Neuronal stem cell (in vitro differentiated cells): Measurements from ENCODE around the gene CCDC186.

ENCODE experiments used
- DNase-seq: peaks from one replicate; pipeline ENCODE4 v3.0.0-alpha.2; 2013; ENCODE audit warnings: low spot score
- H2AFZ ChIP-seq: one replicate; pipeline ENCODE4 v1.6.1; 2013; ENCODE audit warnings: mild to moderate bottlenecking, low read length, inconsistent platforms
- H2AK5ac ChIP-seq: 2 replicates; pipeline ENCODE4 v1.6.1; 2013; ENCODE audit warnings: low read depth, mild to moderate bottlenecking, inconsistent platforms, low read length, moderate library complexity, mixed read lengths
- H2BK120ac ChIP-seq: 2 replicates; pipeline ENCODE4 v1.6.1; 2013; ENCODE audit warnings: low read depth, mild to moderate bottlenecking, inconsistent platforms, low read length, moderate library complexity, mixed read lengths
- H2BK12ac ChIP-seq: one replicate; pipeline ENCODE4 v1.6.1; 2013; ENCODE audit warnings: low read length, inconsistent platforms
- H2BK15ac ChIP-seq: 2 replicates; pipeline ENCODE4 v1.6.1; 2013; ENCODE audit warnings: mild to moderate bottlenecking, low read length, inconsistent platforms, mixed read lengths
- H2BK5ac ChIP-seq: one replicate; pipeline ENCODE4 v1.6.1; 2013; ENCODE audit warnings: inconsistent platforms, mild to moderate bottlenecking, low read length, moderate library complexity
- H3K14ac ChIP-seq: one replicate; pipeline ENCODE4 v1.6.1; 2013; ENCODE audit warnings: low read length, inconsistent platforms
- H3K18ac ChIP-seq: 2 replicates; pipeline ENCODE4 v1.6.1; 2013; ENCODE audit warnings: low read length, inconsistent platforms
- H3K23ac ChIP-seq: 2 replicates; pipeline ENCODE4 v1.6.1; 2013; ENCODE audit warnings: low read depth, mild to moderate bottlenecking, mixed read lengths, low read length, inconsistent platforms; ENCODE audit not compliant: poor library complexity
- H3K27ac ChIP-seq: replicated peaks from 3 replicates; pipeline ENCODE4 v1.5.1; 2013; ENCODE audit warnings: low read length, inconsistent platforms
- H3K27me3 ChIP-seq, 3 experiments: 2 replicates each; pipeline ENCODE4 v1.6.1; 2013; ENCODE audit warnings: low read length in 3 of 3, mild to moderate bottlenecking in 2 of 3, inconsistent platforms in 1 of 3, low read depth in 1 of 3, mixed read lengths in 1 of 3, moderate library complexity in 1 of 3; ENCODE audit not compliant: control insufficient read depth in 3 of 3, insufficient read depth in 3 of 3
- H3K36me3 ChIP-seq, 2 donors: replicated peaks in 1 of 2; 2 replicates each; pipeline ENCODE4 v1.6.1; 2013; ENCODE audit warnings: low read length in 2 of 2; ENCODE audit not compliant: control insufficient read depth in 2 of 2, insufficient read depth in 2 of 2
- H3K4ac ChIP-seq: 2 replicates; pipeline ENCODE4 v1.6.1; 2013; ENCODE audit warnings: inconsistent platforms, mild to moderate bottlenecking, low read length, moderate library complexity
- H3K4me1 ChIP-seq, 2 donors: 1 replicate in 1 of 2; 2 replicates in 1 of 2; pipeline ENCODE4 v1.6.1; 2013; ENCODE audit warnings: low read length in 2 of 2, low read depth in 1 of 2; ENCODE audit not compliant: control insufficient read depth in 2 of 2, insufficient read depth in 1 of 2
- H3K4me2 ChIP-seq: one replicate; pipeline ENCODE4 v1.6.1; 2013; ENCODE audit warnings: mild to moderate bottlenecking, low read length, inconsistent platforms; ENCODE audit not compliant: insufficient read depth, poor library complexity, severe bottlenecking
- H3K4me3 ChIP-seq, 2 donors: 2 replicates each; pipeline ENCODE4 v1.5.1; 2013; ENCODE audit warnings: low read length in 2 of 2, mild to moderate bottlenecking in 2 of 2, inconsistent platforms in 1 of 2, moderate library complexity in 1 of 2
- H3K79me1 ChIP-seq: one replicate; pipeline ENCODE4 v1.6.1; 2013; ENCODE audit warnings: low read depth, mild to moderate bottlenecking, inconsistent platforms, low read length, moderate library complexity
- H3K9ac ChIP-seq: one replicate; pipeline ENCODE4 v1.6.1; 2013; ENCODE audit warnings: mild to moderate bottlenecking, low read depth, low read length, inconsistent platforms; ENCODE audit not compliant: poor library complexity
- H3K9me3 ChIP-seq, 2 donors: replicated peaks in 1 of 2; 2 replicates each; pipeline versions ENCODE3 to v1.6.1; 2013; ENCODE audit warnings: low read length in 2 of 2, mild to moderate bottlenecking in 2 of 2, inconsistent platforms in 1 of 2, low read depth in 1 of 2, mixed read lengths in 1 of 2, moderate library complexity in 1 of 2; ENCODE audit not compliant: control insufficient read depth in 2 of 2, insufficient read depth in 1 of 2
- H4K8ac ChIP-seq: one replicate; pipeline ENCODE4 v1.6.1; 2013; ENCODE audit warnings: low read depth, mild to moderate bottlenecking, inconsistent platforms, low read length, moderate library complexity
- H4K91ac ChIP-seq: one replicate; pipeline ENCODE4 v1.6.1; 2013; ENCODE audit warnings: low read length, low read depth, mild to moderate bottlenecking, inconsistent platforms; ENCODE audit not compliant: poor library complexity
- WGBS, 2 donors: extraction: QIAGEN DNeasy Blood & Tissue Kit; methylation state at CpG; one replicate each; pipeline ENCODE4 v1.1.7; 2013; ENCODE audit warnings: missing lambda C conversion rate in 2 of 2, mixed read lengths in 1 of 2; ENCODE audit not compliant: insufficient read length in 2 of 2, insufficient replicate concordance in 1 of 2; ENCODE audit errors: extremely low coverage in 2 of 2; 5-methylcytosine and 5-hydroxymethylcytosine counted together

CCDC186 gene

DNA sequence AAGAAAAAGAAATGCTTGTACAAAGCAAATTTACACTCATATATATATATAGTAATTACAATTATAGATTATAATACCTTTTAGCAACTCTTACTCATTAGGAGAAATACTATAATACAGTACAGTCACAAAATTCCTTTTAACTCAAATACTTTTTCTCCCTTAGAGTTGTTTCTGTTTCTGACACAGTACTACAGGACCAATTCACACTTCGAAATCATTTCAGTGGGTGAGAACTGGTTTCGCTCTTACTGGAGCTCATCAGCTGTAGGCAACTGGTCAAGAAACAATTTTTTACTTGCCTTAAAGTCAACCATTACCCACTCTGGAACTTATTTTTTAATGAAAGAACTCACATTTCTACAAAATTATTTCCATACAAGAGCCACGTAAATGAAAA lies 6.0 kb downstream of the CCDC186 start:
- no peak overlapping the region for H3K27ac ChIP-seq
- WGBS, 2 donors, result no CpG with 5 or more reads among the region's 3 CpGs

GRCh38 chr10:114166494-114166893 lies 7.5 kb downstream of the CCDC186 start:
- Histone ChIP-seq H3K4me1 (no peaks in the 10 kb centered on the region), H3K18ac (no peak overlapping the region), H2BK5ac (no peak overlapping the region), H3K4me2 (no peak overlapping the region), H3K79me1 (no peaks in the 10 kb centered on the region), H4K8ac (no peak overlapping the region), H3K4ac (no peak overlapping the region), H3K36me3 (no peaks in the 10 kb centered on the region), H3K27ac (no peak overlapping the region), H3K23ac (no peak overlapping the region), H3K4me3 (no peak overlapping the region), H2AFZ (no peak overlapping the region), H2BK15ac (no peak overlapping the region), H4K91ac (no peak overlapping the region), H3K9ac (no peak overlapping the region), H2BK120ac (no peak overlapping the region), H3K9me3 (peaks cover 1 to 10% of the 10 kb centered on the region in 2 donors), H3K14ac (no peak overlapping the region), H3K27me3 (no peaks in the 10 kb centered on the region), H2BK12ac (no peak overlapping the region), H2AK5ac (no peak overlapping the region)
- WGBS, 2 donors, result 100% methylated on average over 1 of the region's 3 CpGs; no CpG with 5 or more reads in 1 of the 2 donors
- no peak for DNase-seq

More for the DNA sequence above, 6.0 kb downstream of the CCDC186 start:
- Histone ChIP-seq H3K79me1 (no peaks in the 10 kb centered on the region), H3K18ac (no peak overlapping the region), H2BK5ac (no peak overlapping the region), H3K9ac (no peak overlapping the region), H2BK120ac (no peak overlapping the region), H3K27me3 (no peaks in the 10 kb centered on the region), H4K91ac (no peak overlapping the region), H3K14ac (no peak overlapping the region), H3K23ac (no peak overlapping the region), H3K4me1 (peaks cover 0 to 2% of the 10 kb centered on the region in 2 donors), H3K4me3 (no peak overlapping the region), H2BK12ac (no peak overlapping the region), H3K4ac (no peak overlapping the region), H4K8ac (no peak overlapping the region), H3K36me3 (no peaks in the 10 kb centered on the region), H3K4me2 (no peak overlapping the region), H2BK15ac (no peak overlapping the region), H2AFZ (no peak overlapping the region), H3K9me3 (peaks cover 1 to 10% of the 10 kb centered on the region in 2 donors), H2AK5ac (no peak overlapping the region)
- DNase-seq, result no peak

DNA sequence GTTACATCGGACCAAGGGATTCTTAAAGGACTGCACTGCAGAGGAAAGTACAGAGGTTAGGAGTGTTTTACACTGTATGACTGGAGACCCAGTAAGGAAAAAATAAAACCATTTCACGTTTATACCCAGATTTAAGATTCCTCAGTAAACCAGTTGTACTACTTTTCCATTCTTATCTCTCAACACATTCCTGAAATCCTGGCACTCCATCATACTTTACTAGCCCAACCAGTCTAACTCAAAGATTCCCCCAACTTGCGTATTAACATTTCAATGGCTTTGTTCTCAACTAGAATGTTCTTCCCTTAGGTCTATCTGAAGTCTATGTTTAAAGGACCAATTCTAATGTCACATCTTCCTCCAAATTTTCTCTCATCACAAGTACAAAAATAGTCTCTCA lies 8.0 kb downstream of the CCDC186 start:
- H2BK15ac ChIP-seq, result no peak overlapping the region
- H2BK12ac ChIP-seq, result no peak overlapping the region
- H3K27ac ChIP-seq, result no peak overlapping the region
- H4K8ac ChIP-seq, result no peak overlapping the region
- no peak overlapping the region for H2AFZ ChIP-seq
- H3K14ac ChIP-seq, result no peak overlapping the region
- H3K4me1 ChIP-seq, result no peaks in the 10 kb centered on the region
- no peak overlapping the region for H3K4me3 ChIP-seq
- no peak overlapping the region for H2BK5ac ChIP-seq
- H3K36me3 ChIP-seq, result no peaks in the 10 kb centered on the region
- H3K27me3 ChIP-seq, result no peaks in the 10 kb centered on the region
- no peak overlapping the region for H3K23ac ChIP-seq
- no peak overlapping the region for H3K9ac ChIP-seq
- H3K4me2 ChIP-seq, result no peak overlapping the region
- H2BK120ac ChIP-seq, result no peak overlapping the region
- DNase-seq, result no peak
- no CpG with 5 or more reads among the region's 3 CpGs for WGBS, 2 donors
- no peaks in the 10 kb centered on the region for H3K79me1 ChIP-seq
- H2AK5ac ChIP-seq, result no peak overlapping the region
- H3K18ac ChIP-seq, result no peak overlapping the region
- H3K9me3 ChIP-seq, result peaks cover 1 to 10% of the 10 kb centered on the region in 2 donors
- H3K4ac ChIP-seq, result no peak overlapping the region
- no peak overlapping the region for H4K91ac ChIP-seq

DNA sequence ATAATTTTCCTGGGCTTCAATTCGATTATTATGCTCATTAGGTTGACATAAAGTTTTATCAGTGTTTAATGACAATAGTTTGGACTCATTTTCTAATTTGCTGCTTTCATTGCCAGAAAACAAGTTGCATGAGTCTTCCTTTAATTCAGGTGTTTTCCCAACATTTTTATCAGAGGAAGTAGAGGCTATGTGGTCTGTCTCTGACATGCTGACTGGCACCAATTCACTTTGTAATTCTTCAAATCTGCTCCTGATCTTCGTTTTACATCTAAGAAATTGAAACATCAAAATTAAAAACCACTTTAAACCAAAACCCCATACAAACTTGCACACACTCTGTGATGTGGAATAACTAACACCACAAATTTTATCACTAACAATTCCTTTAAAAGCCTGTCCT lies 10.9 kb downstream of the CCDC186 start:
- no peak overlapping the region for H3K27ac ChIP-seq
- no peak overlapping the region for H2AK5ac ChIP-seq
- no peak overlapping the region for H4K91ac ChIP-seq
- DNase-seq, result no peak
- H3K4ac ChIP-seq, result no peak overlapping the region
- H2BK12ac ChIP-seq, result no peak overlapping the region
- no peak overlapping the region for H3K18ac ChIP-seq
- H2BK120ac ChIP-seq, result no peak overlapping the region
- no peak overlapping the region for H3K4me2 ChIP-seq
- no peak overlapping the region for H3K23ac ChIP-seq
- H3K79me1 ChIP-seq, result no peaks in the 10 kb centered on the region
- H3K14ac ChIP-seq, result no peak overlapping the region
- no peak overlapping the region for H3K4me3 ChIP-seq
- no peak overlapping the region for H2BK15ac ChIP-seq
- H4K8ac ChIP-seq, result no peak overlapping the region
- WGBS, 2 donors, result 100% methylated on average over 1 of the region's 2 CpGs; no CpG with 5 or more reads in 1 of the 2 donors
- H3K27me3 ChIP-seq, result no peaks in the 10 kb centered on the region
- H3K4me1 ChIP-seq, result no peaks in the 10 kb centered on the region
- H3K9ac ChIP-seq, result no peak overlapping the region
- H2AFZ ChIP-seq, result no peak overlapping the region
- peaks cover 0 to 2% of the 10 kb centered on the region in 2 donors for H3K9me3 ChIP-seq
- H3K36me3 ChIP-seq, result no peaks in the 10 kb centered on the region
- H2BK5ac ChIP-seq, result no peak overlapping the region
